ENCODE results near the gene MANSC4.

Gene MANSC4

DNA sequence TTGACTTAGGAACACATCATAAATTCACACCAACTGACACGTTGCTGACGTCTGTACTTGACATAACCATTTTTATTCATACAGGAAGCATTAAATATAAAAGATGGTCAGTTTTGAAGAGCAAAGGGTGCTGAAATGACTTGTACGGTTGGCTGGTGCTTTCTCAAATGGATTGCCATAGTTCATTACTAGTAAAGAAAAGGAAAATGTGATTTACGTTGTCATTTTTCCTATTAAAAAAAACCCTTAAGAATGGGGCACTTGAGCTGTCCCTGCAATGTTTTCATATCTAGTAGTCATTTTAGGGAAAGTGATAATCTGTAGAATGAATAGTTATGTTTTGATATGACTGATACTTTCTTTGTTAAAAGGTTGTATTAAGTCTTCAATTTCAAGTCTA is 22.5 kb upstream of the MANSC4 start:
- no peak overlapping the region for H3K4me3 ChIP-seq (ENCODE audit: control insufficient read depth, low read depth, low read length)
- TF ChIP-seq, protein P1, sequence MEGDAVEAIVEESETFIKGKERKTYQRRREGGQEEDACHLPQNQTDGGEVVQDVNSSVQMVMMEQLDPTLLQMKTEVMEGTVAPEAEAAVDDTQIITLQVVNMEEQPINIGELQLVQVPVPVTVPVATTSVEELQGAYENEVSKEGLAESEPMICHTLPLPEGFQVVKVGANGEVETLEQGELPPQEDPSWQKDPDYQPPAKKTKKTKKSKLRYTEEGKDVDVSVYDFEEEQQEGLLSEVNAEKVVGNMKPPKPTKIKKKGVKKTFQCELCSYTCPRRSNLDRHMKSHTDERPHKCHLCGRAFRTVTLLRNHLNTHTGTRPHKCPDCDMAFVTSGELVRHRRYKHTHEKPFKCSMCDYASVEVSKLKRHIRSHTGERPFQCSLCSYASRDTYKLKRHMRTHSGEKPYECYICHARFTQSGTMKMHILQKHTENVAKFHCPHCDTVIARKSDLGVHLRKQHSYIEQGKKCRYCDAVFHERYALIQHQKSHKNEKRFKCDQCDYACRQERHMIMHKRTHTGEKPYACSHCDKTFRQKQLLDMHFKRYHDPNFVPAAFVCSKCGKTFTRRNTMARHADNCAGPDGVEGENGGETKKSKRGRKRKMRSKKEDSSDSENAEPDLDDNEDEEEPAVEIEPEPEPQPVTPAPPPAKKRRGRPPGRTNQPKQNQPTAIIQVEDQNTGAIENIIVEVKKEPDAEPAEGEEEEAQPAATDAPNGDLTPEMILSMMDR (conservative IDR thresholded peaks at IDR 0.05; ENCODE audit: control insufficient read depth, insufficient read depth, low read depth, low read length) = no peak
- DNase-seq (ENCODE audit: low read depth) = peak; percentile 18

DNA sequence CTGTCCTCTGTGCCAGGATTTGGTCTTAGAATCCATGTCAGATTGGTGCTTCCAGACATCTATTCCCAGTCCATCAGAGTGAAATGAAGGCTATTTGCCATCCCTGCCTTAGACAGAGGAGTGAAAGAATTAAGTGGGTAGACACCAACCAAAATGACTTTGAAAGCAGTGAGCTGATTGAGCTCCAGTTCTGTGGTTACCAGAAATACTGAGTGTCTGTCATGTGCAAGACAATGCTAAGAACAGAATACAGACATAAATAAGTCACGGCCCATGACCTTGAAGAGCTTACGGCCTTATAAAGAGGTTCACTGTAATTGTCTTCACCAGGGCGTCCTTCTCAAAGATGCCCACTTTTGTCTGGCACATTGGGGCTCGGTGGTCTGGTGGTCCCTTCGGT is 21.6 kb upstream of the MANSC4 start:
- DNase-seq (ENCODE audit: low read depth) = no peak
- no peak overlapping the region for H3K4me3 ChIP-seq (ENCODE audit: control insufficient read depth, low read depth, low read length)
- TF ChIP-seq, protein P1 (conservative IDR thresholded peaks at IDR 0.05; ENCODE audit: control insufficient read depth, insufficient read depth, low read depth, low read length) = no peak

DNA sequence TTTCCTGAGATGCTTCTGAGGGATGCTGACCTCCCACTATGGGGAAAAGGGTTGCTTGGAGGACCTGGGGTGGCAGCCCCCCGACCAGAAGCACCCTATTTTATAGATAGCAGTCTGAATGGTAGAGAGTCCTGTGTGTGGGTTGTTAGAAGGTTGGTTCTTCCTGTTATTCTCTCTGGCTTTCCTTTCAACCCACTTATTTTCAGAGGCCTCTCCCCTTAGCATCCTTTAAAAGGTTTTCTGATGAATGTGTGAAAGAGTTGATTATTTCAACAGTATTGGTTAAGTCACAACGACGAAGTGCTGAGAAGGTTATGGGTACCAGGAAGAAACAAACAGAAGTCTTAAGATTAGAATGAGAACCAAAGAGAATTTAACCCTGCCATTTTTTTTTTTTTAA is 20.8 kb upstream of the MANSC4 start:
- TF ChIP-seq, protein P1 (conservative IDR thresholded peaks at IDR 0.05; ENCODE audit: control insufficient read depth, insufficient read depth, low read depth, low read length) = no peak
- no peak overlapping the region for H3K4me3 ChIP-seq (ENCODE audit: control insufficient read depth, low read depth, low read length)
- no peak for DNase-seq (ENCODE audit: low read depth)

DNA sequence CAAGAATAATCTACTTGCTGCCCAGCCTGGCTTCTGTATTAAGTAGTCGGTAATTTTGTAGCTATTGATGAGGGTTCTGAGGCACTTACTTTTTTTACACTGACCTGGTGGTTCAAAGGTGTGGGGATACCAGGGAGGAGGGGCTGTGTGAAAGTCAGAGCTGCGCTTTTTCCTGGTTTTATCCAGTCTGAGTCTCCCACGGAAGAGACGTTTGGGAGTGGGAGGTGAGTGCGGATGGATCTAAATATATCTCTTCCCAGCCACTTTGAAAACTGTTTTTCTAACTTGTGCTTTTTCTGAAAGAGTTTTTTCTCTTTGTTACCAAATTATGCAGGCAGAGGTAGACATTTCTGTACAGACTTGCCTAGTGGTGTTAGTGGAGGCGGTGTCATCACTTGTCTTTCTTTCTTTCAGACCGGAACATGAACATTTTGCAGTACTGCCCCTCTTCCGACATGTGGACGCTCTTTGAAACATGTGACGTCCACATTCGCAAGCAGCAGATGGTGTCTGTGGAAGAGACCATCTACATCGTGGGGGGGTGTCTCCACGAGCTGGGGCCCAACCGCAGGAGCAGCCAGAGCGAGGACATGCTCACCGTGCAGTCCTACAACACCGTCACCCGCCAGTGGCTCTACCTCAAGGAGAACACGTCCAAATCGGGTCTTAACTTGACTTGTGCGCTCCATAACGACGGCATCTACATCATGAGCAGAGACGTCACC is 17.4 kb upstream of the MANSC4 start:
- H3K4me3 ChIP-seq (ENCODE audit: control insufficient read depth, low read depth, low read length) = no peak overlapping the region
- no peak for DNase-seq (ENCODE audit: low read depth)
- TF ChIP-seq, protein P1 (conservative IDR thresholded peaks at IDR 0.05; ENCODE audit: control insufficient read depth, insufficient read depth, low read depth, low read length) = no peak

DNA sequence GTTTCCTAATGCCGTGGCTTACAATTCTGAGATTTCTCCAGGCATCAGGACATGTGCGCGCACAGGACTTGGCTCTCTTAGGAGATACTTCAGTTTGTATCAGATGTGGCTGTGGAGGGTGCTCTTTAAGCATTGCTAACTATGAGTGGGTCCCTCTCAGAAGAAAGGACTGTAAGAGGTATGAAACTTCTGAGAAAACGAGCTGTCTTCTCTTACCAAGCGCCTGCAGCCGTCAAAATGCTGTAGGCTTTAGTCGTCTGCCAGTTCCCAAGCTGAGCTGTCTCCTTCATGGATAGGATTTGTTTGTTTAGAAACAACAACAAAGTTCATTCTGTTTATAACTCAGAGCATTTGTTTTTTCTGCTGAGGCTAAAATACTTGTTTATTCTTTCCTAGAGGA is 16.1 kb upstream of the MANSC4 start:
- TF ChIP-seq, protein P1 (conservative IDR thresholded peaks at IDR 0.05; ENCODE audit: control insufficient read depth, insufficient read depth, low read depth, low read length) = no peak
- no peak overlapping the region for H3K4me3 ChIP-seq (ENCODE audit: control insufficient read depth, low read depth, low read length)
- no peak for DNase-seq (ENCODE audit: low read depth)

DNA sequence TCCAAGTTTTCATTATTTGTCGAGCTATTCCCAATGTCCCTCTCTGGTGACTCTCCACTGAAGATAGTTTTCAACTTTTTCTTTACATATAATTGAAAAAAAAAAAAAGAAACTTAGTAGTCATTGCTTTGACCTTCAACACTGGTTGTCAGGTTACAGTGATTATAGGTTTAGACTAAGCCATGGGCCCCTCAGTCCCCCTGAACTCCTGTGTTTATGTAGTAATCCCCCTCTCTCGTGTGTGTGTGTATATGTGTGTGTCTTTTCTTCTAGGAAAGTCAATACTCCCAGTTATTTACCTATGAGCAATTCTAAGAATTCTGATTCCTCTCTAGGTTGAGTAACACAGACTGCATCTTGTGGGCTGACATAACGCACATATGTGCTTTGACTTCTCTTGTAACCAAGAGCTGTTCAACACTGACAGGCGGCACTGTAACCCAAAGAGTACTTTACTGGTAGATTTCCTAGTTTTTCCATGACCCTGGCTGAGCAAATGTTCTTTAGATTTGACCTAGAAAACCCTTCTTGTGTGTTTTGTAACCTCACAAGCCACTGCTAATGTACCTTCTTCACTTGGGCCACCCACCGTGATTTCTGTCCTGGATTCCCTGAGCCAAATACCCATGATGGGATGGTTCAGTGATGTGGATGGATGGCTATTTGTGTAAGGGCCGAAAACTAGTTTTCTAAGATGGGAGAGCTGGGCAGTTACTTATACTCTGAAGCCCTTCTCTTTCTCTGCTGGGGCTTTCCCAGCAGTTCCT is 15.0 kb upstream of the MANSC4 start:
- no peak for DNase-seq (ENCODE audit: low read depth)
- TF ChIP-seq, protein P1 (conservative IDR thresholded peaks at IDR 0.05; ENCODE audit: control insufficient read depth, insufficient read depth, low read depth, low read length) = no peak
- H3K4me3 ChIP-seq (ENCODE audit: control insufficient read depth, low read depth, low read length) = no peak overlapping the region
